ENCODE data around the gene TFF1. TPM values are rescaled to one million over a fixed set of nuclear protein-coding genes. Genes with fewer than 3 reads are reported as not detected.

The TFF1 gene
- polyA plus RNA-seq, 1 donor from 2014 or later = not detected

DNA sequence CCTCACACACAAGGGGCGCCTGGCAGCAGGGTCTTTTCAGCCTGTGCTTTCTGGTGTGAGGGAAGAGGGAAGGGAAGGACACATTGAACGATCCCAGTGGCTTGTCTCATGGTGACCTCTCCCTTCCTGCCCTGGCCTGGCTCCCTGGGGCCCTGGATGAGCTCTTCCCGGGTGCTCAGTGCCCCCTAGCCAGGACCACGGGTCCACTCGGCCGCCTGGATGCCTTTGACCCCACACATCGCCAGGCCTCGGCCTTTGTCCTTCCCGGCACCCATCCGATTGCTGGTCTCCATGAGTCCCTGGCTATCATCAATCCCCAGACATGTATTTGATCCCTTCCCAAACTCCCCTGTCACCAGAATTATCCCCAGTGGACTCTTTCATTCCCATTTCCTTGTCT is 45.1 kb downstream of the TFF1 start:
- H3K9me3 ChIP-seq (ENCODE audit: low read length) = no peaks in the 10 kb centered on the region
- H3K27me3 ChIP-seq (ENCODE audit: insufficient read depth, low read depth, low read length) = no peaks in the 10 kb centered on the region
- no peaks in the 10 kb centered on the region for H3K9me2 ChIP-seq (ENCODE audit: insufficient read depth, low read length)
- H3K9ac ChIP-seq (ENCODE audit: low read length) = no peak overlapping the region
- no peak overlapping the region for H3K4me3 ChIP-seq (ENCODE audit: low read length)
- H3K79me2 ChIP-seq (replicated peaks; ENCODE audit: insufficient read depth, low read length) = no peaks in the 10 kb centered on the region
- H3K27ac ChIP-seq (ENCODE audit: low read length) = no peak overlapping the region
- no peaks in the 10 kb centered on the region for H3K36me3 ChIP-seq (ENCODE audit: insufficient read depth, low read length)
- no peaks in the 10 kb centered on the region for H4K20me1 ChIP-seq (ENCODE audit: insufficient read depth)
- no peak overlapping the region for H2AFZ ChIP-seq (ENCODE audit: low read depth, low read length)
- no peak overlapping the region for H3K4me2 ChIP-seq (ENCODE audit: low read length)
- no peaks in the 10 kb centered on the region for H3F3A ChIP-seq (ENCODE audit: insufficient read depth, low read length, poor library complexity, severe bottlenecking)
- TF ChIP-seq EP300 (conservative IDR thresholded peaks at IDR 0.05; ENCODE audit: poor library complexity, severe bottlenecking) = no peak
- TF ChIP-seq EZH2 (IDR thresholded peaks at IDR 0.05; ENCODE audit: borderline replicate concordance, insufficient read depth, low read length, poor library complexity, severe bottlenecking) = no peak
- no peak for TF ChIP-seq POLR2AphosphoS5 (IDR thresholded peaks at IDR 0.05)
- no peak for TF ChIP-seq CTCF (IDR thresholded peaks at IDR 0.05; ENCODE audit: poor library complexity, severe bottlenecking)
- TF ChIP-seq, protein P1, sequence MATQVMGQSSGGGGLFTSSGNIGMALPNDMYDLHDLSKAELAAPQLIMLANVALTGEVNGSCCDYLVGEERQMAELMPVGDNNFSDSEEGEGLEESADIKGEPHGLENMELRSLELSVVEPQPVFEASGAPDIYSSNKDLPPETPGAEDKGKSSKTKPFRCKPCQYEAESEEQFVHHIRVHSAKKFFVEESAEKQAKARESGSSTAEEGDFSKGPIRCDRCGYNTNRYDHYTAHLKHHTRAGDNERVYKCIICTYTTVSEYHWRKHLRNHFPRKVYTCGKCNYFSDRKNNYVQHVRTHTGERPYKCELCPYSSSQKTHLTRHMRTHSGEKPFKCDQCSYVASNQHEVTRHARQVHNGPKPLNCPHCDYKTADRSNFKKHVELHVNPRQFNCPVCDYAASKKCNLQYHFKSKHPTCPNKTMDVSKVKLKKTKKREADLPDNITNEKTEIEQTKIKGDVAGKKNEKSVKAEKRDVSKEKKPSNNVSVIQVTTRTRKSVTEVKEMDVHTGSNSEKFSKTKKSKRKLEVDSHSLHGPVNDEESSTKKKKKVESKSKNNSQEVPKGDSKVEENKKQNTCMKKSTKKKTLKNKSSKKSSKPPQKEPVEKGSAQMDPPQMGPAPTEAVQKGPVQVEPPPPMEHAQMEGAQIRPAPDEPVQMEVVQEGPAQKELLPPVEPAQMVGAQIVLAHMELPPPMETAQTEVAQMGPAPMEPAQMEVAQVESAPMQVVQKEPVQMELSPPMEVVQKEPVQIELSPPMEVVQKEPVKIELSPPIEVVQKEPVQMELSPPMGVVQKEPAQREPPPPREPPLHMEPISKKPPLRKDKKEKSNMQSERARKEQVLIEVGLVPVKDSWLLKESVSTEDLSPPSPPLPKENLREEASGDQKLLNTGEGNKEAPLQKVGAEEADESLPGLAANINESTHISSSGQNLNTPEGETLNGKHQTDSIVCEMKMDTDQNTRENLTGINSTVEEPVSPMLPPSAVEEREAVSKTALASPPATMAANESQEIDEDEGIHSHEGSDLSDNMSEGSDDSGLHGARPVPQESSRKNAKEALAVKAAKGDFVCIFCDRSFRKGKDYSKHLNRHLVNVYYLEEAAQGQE (IDR thresholded peaks at IDR 0.05; ENCODE audit: borderline replicate concordance) = no peak
- no peak for TF ChIP-seq MXI1 (conservative IDR thresholded peaks at IDR 0.05; ENCODE audit: poor library complexity, severe bottlenecking)
- no peak for TF ChIP-seq TAF1 (IDR thresholded peaks at IDR 0.05; ENCODE audit: low read depth)
- TF ChIP-seq RAD21 (conservative IDR thresholded peaks at IDR 0.05) = no peak

DNA sequence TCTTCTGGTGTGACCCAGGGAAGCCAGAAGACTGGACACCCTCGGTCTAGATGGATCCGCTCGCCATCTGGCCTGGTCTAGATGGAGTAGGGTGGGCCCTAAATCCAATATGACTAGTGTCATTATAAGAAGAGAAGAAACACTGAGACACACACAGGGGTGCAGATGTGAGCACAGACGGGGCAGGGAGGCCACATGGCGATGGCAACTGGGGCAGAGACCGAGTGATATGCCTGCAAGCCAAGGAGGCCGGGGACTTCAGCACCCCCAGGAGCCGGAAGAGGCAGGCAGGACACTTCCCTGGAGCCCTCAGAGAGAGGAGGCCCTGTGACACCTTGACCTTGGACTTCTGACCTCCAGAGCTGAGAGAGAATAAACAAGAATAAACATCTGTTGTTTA is 45.5 kb downstream of the TFF1 start:
- H3K36me3 ChIP-seq (ENCODE audit: insufficient read depth, low read length) = no peaks in the 10 kb centered on the region
- H3K9me2 ChIP-seq (ENCODE audit: insufficient read depth, low read length) = no peaks in the 10 kb centered on the region
- H3K4me2 ChIP-seq (ENCODE audit: low read length) = no peak overlapping the region
- no peak overlapping the region for H3K27ac ChIP-seq (ENCODE audit: low read length)
- H4K20me1 ChIP-seq (ENCODE audit: insufficient read depth) = no peaks in the 10 kb centered on the region
- no peak overlapping the region for H2AFZ ChIP-seq (ENCODE audit: low read depth, low read length)
- no peaks in the 10 kb centered on the region for H3K79me2 ChIP-seq (replicated peaks; ENCODE audit: insufficient read depth, low read length)
- no peaks in the 10 kb centered on the region for H3K27me3 ChIP-seq (ENCODE audit: insufficient read depth, low read depth, low read length)
- TF ChIP-seq POLR2AphosphoS5 (IDR thresholded peaks at IDR 0.05) (no peak), MXI1 (conservative IDR thresholded peaks at IDR 0.05; ENCODE audit: poor library complexity, severe bottlenecking) (no peak), CTCF (IDR thresholded peaks at IDR 0.05; ENCODE audit: poor library complexity, severe bottlenecking) (no peak), SMC3 (conservative IDR thresholded peaks at IDR 0.05; ENCODE audit: poor library complexity) (no peak), RAD21 (conservative IDR thresholded peaks at IDR 0.05) (no peak), TAF1 (IDR thresholded peaks at IDR 0.05; ENCODE audit: low read depth) (no peak), EZH2 (IDR thresholded peaks at IDR 0.05; ENCODE audit: borderline replicate concordance, insufficient read depth, low read length, poor library complexity, severe bottlenecking) (no peak), EP300 (conservative IDR thresholded peaks at IDR 0.05; ENCODE audit: poor library complexity, severe bottlenecking) (no peak)
- TF ChIP-seq, protein P1 (IDR thresholded peaks at IDR 0.05; ENCODE audit: borderline replicate concordance) = no peak
- no peaks in the 10 kb centered on the region for H3K9me3 ChIP-seq (ENCODE audit: low read length)
- H3F3A ChIP-seq (ENCODE audit: insufficient read depth, low read length, poor library complexity, severe bottlenecking) = no peaks in the 10 kb centered on the region
- no peak overlapping the region for H3K9ac ChIP-seq (ENCODE audit: low read length)
- H3K4me3 ChIP-seq (ENCODE audit: low read length) = no peak overlapping the region

All from neural cell (in vitro differentiated cells).